Liver (tissue), 9 donors: ENCODE measurements around the gene LARGE2. TPM values are rescaled to one million over a fixed set of nuclear protein-coding genes. Genes with fewer than 3 reads are reported as not detected.

Experiments
- DNase-seq: peaks from one replicate; pipeline ENCODE4 v3.0.0-alpha.2; 2017; ENCODE audit warnings: low spot score
- H3K27ac ChIP-seq, 2 donors: one replicate each; pipeline ENCODE4 v1.7.0; 2013; ENCODE audit warnings: inconsistent platforms in 2 of 2, low read length in 2 of 2, control low read depth in 1 of 2, low read depth in 1 of 2, mild to moderate bottlenecking in 1 of 2
- H3K27me3 ChIP-seq, 4 donors: one replicate each; pipeline versions ENCODE4 v1.6.1 to v1.7.0; 2013; ENCODE audit warnings: low read length in 3 of 4, inconsistent platforms in 1 of 4, mild to moderate bottlenecking in 1 of 4, moderate library complexity in 1 of 4; ENCODE audit not compliant: control insufficient read depth in 4 of 4, insufficient read depth in 4 of 4
- H3K36me3 ChIP-seq, 4 donors: one replicate each; pipeline versions ENCODE4 v1.6.1 to v1.7.0; 2013; ENCODE audit warnings: low read length in 3 of 4, mild to moderate bottlenecking in 3 of 4, low read depth in 1 of 4, moderate library complexity in 1 of 4; ENCODE audit not compliant: control insufficient read depth in 4 of 4, insufficient read depth in 3 of 4
- H3K4me1 ChIP-seq, 4 donors: one replicate each; pipeline versions ENCODE4 v1.6.1 to v1.7.0; 2013; ENCODE audit warnings: low read length in 3 of 4, mild to moderate bottlenecking in 3 of 4, moderate library complexity in 1 of 4; ENCODE audit not compliant: control insufficient read depth in 4 of 4, insufficient read depth in 4 of 4
- H3K4me3 ChIP-seq, 3 donors: one replicate each; pipeline versions ENCODE4 v1.6.1 to v1.7.0; 2013; ENCODE audit warnings: low read length in 3 of 3, control low read depth in 1 of 3, low read depth in 1 of 3, mild to moderate bottlenecking in 1 of 3
- H3K9ac ChIP-seq, 2 donors: one replicate each; pipeline ENCODE4 v1.7.0; 2013; ENCODE audit warnings: low read length in 2 of 2, mild to moderate bottlenecking in 2 of 2, moderate library complexity in 2 of 2, control low read depth in 1 of 2, low read depth in 1 of 2
- H3K9me3 ChIP-seq, 4 donors: one replicate each; pipeline versions ENCODE4 v1.6.1 to v1.7.0; 2013; ENCODE audit warnings: low read length in 3 of 4; ENCODE audit not compliant: control insufficient read depth in 4 of 4
- ATF3 ChIP-seq: IDR thresholded peaks from 2 replicates; pipeline ENCODE4 v1.6.1; 2016; ENCODE audit warnings: antibody characterized with exemption
- CTCF ChIP-seq: fragments of 150-350 bp; IDR thresholded peaks from 2 replicates; pipeline ENCODE4 v1.5.1; 2017; ENCODE audit warnings: improper control_type of control experiment, low read depth, low read length; ENCODE audit not compliant: missing input control
- EGR1 ChIP-seq, 2 donors: IDR thresholded peaks; 2 replicates each; pipeline ENCODE4 v1.6.1; 2016 to 2018; ENCODE audit warnings: antibody characterized with exemption in 2 of 2, low read depth in 2 of 2
- FOXA1 ChIP-seq: IDR thresholded peaks from 2 replicates; pipeline ENCODE4 v1.6.1; 2016; ENCODE audit warnings: antibody characterized with exemption
- FOXA2 ChIP-seq: IDR thresholded peaks from 2 replicates; pipeline ENCODE4 v1.6.1; 2016; ENCODE audit warnings: antibody characterized with exemption
- GABPA ChIP-seq, 2 donors: IDR thresholded peaks in 1 of 2; conservative IDR thresholded peaks in 1 of 2; 2 replicates each; pipeline ENCODE4 v1.6.1; 2016; ENCODE audit warnings: antibody characterized with exemption in 2 of 2, mild to moderate bottlenecking in 1 of 2, moderate library complexity in 1 of 2
- HNF4A ChIP-seq, 2 donors: conservative IDR thresholded peaks; 2 replicates each; pipeline ENCODE4 v1.6.1; 2016; ENCODE audit warnings: antibody characterized with exemption in 2 of 2, mild to moderate bottlenecking in 2 of 2
- HNF4G ChIP-seq: IDR thresholded peaks from 2 replicates; pipeline ENCODE4 v1.6.1; 2016; ENCODE audit warnings: antibody characterized with exemption
- JUND ChIP-seq, 2 donors: IDR thresholded peaks; 2 replicates each; pipeline ENCODE4 v1.6.1; 2016; ENCODE audit warnings: antibody characterized with exemption in 2 of 2
- MAX ChIP-seq: IDR thresholded peaks from 2 replicates; pipeline ENCODE4 v1.6.1; 2016; ENCODE audit warnings: antibody characterized with exemption
- NR2F2 ChIP-seq: IDR thresholded peaks from 2 replicates; pipeline ENCODE4 v1.6.1; 2016; ENCODE audit warnings: antibody characterized with exemption
- RAD21 ChIP-seq, 2 donors: IDR thresholded peaks; 2 replicates each; pipeline ENCODE4 v1.6.1; 2016; ENCODE audit warnings: antibody characterized with exemption in 2 of 2, mild to moderate bottlenecking in 2 of 2
- REST ChIP-seq: IDR thresholded peaks from 2 replicates; pipeline ENCODE4 v1.6.1; 2016; ENCODE audit warnings: antibody characterized with exemption, mild to moderate bottlenecking
- RXRA ChIP-seq, 2 donors: IDR thresholded peaks; 2 replicates each; pipeline ENCODE4 v1.6.1; 2017 to 2018; ENCODE audit warnings: antibody characterized with exemption in 2 of 2, mild to moderate bottlenecking in 1 of 2
- SP1 ChIP-seq: IDR thresholded peaks from 2 replicates; pipeline ENCODE4 v1.6.1; 2018; ENCODE audit warnings: antibody characterized with exemption, mild to moderate bottlenecking
- TAF1 ChIP-seq: conservative IDR thresholded peaks from 2 replicates; pipeline ENCODE4 v1.6.1; 2016; ENCODE audit warnings: antibody characterized with exemption, mild to moderate bottlenecking
- YY1 ChIP-seq: IDR thresholded peaks from 2 replicates; pipeline ENCODE4 v1.6.1; 2016; ENCODE audit warnings: antibody characterized with exemption, mild to moderate bottlenecking
- ZBTB33 ChIP-seq: IDR thresholded peaks from 2 replicates; pipeline ENCODE4 v1.6.1; 2016; ENCODE audit warnings: antibody characterized with exemption
- WGBS: extraction: QIAGEN DNeasy Blood & Tissue Kit; methylation state at CpG from one replicate; pipeline ENCODE4 v1.1.7; 2013; 5-methylcytosine and 5-hydroxymethylcytosine counted together
- polyA plus RNA-seq, 2 donors: library from polyadenylated mRNA; stranded (reverse) in 1 of 2; unstranded in 1 of 2; fragments of 200-250 nt in 1 of 2; fragments of >200 nt in 1 of 2; fragmentation: Nextera tagmentation in 1 of 2; extraction: Ambion mirVana in 1 of 2; gene quantifications; one replicate each; pipeline versions ENCODE4 v1.2.1 to v1.2.3, GENCODE V29; 2013 to 2015
- total RNA-seq, 2 donors: library from RNA; depleted of rRNA; stranded (reverse); fragments of >200 nt; gene quantifications; one replicate each; pipeline ENCODE4 v1.2.3, GENCODE V29; 2014
- donor health status: healthy.
- donor health status: healthy.
- donor health status: healthy.
- donor health status: healthy.
- donor health status: healthy.

LARGE2 gene
- total and polyA plus RNA-seq, 4 donors: 1.3 to 1.9 (median 1.5) TPM

- no peak overlapping the region for H3K4me3 ChIP-seq
- H3K9ac ChIP-seq: no peak overlapping the region
- DNase-seq: no peak
- H3K27me3 ChIP-seq: no peaks in the 10 kb centered on the region
- no peaks in the 10 kb centered on the region for H3K9me3 ChIP-seq
- H3K4me1 ChIP-seq: peaks cover 10 to 38% (median 29%) of the 10 kb centered on the region in 4 donors
- H3K36me3 ChIP-seq: peaks cover 16 to 29% (median 18%) of the 10 kb centered on the region in 4 donors
- TF ChIP-seq NR2F2 (no peak), YY1 (no peak), ZBTB33 (no peak), FOXA2 (no peak), GABPA (IDR thresholded peaks at IDR 0.05 in 1 of 2, conservative IDR thresholded peaks at IDR 0.05 in 1 of 2) (no peak), FOXA1 (no peak), CTCF (no peak), REST (no peak), EGR1 (IDR thresholded peaks at IDR 0.05; ENCODE audit: low read depth in 2 of 2) (no peak), HNF4A (conservative IDR thresholded peaks at IDR 0.05) (no peak), JUND (IDR thresholded peaks at IDR 0.05) (no peak), SP1 (no peak), RAD21 (IDR thresholded peaks at IDR 0.05) (no peak), MAX (no peak), RXRA (IDR thresholded peaks at IDR 0.05) (no peak), ATF3 (no peak), HNF4G (no peak), TAF1 (no peak)
- H3K27ac ChIP-seq: no peak overlapping the region
- 94% methylated on average over 9 of the region's 9 CpGs for WGBS
Observed at GRCh38 chr11:45910623-45911022, 11.8 kb upstream of the LARGE2 start.
